ENCODE results near the gene CAMK4.

GRCh38 chr5:111434800-111435199, 210.6 kb downstream of the CAMK4 start:
- TF ChIP-seq POLR2A (IDR thresholded peaks at IDR 0.05; ENCODE audit: low read depth, low read length) (no peak), SPI1 (IDR thresholded peaks at IDR 0.05; ENCODE audit: low read depth, low read length) (no peak), POLR2AphosphoS5 (IDR thresholded peaks at IDR 0.05; ENCODE audit: low read depth, low read length) (no peak), POU2F2 (IDR thresholded peaks at IDR 0.05; ENCODE audit: low read depth, low read length) (no peak), TAF1 (IDR thresholded peaks at IDR 0.05; ENCODE audit: low read depth, low read length) (no peak)

Data from GM12891 (cell line).